ENCODE measurements around the gene CWC27.

The CWC27 gene

DNA sequence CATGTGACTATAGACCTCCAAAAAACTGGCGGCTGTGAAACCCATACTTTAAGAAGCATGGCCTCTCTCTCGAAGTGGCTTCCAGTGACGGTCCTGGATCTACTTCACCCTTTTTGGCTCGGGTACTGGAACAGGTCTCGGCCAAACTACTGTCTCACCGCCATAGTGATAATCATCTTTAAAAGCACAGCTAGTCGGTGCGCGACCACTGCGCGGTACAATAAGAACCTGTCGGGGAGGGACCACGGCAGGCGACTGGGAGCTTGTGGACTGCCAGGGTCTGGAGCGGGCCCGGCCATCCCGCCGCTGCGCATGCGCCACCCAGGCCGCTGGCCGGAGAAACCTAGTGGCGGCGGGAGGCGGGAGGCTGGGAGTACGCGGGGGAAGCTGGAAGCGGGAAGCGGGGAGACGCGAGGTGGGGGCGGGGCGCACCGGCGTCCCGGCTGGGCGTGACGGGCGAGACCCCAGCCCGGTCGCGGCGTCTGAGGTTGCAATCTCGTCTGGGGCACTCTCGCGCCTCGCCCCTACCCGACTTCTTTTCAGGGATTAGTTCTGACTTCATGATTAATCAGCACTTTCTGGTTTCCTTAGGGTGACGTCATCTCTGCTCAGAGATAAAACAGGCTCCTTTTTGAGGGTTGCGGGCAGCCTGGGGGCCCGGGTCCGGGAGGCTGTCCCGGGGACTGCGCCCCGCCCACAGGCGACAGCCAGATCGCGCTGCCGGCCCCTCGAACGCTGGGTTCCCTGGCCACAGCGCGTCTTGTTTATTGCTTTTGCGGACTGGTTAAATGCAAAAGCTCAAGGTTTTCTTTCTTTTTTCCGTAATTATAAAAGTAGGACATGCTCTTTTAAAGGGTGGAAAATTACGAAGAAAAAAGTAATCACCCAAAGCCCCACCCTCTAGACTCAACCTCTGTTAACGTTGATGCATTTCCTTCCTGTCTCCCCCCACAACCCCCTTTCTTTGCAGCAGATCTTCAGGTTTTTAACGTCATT, 266.8 kb downstream of the CWC27 start:
- TF ChIP-seq SP1 (IDR thresholded peaks at IDR 0.05) (no peak), TARDBP (IDR thresholded peaks at IDR 0.05) (no peak), BHLHE40 (IDR thresholded peaks at IDR 0.05; ENCODE audit: borderline replicate concordance) (no peak), L3MBTL2 (conservative IDR thresholded peaks at IDR 0.05) (peak; percentile 83), LEF1 (IDR thresholded peaks at IDR 0.05; ENCODE audit: borderline replicate concordance) (0 out of 2 replicates have a peak, but pooled peaks have one; percentile 51)
- TF ChIP-seq, protein P1, sequence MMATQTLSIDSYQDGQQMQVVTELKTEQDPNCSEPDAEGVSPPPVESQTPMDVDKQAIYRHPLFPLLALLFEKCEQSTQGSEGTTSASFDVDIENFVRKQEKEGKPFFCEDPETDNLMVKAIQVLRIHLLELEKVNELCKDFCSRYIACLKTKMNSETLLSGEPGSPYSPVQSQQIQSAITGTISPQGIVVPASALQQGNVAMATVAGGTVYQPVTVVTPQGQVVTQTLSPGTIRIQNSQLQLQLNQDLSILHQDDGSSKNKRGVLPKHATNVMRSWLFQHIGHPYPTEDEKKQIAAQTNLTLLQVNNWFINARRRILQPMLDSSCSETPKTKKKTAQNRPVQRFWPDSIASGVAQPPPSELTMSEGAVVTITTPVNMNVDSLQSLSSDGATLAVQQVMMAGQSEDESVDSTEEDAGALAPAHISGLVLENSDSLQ (IDR thresholded peaks at IDR 0.05): no peak
- DNase-seq (ENCODE audit: extremely low spot score): peak; percentile 93
- CTCF ChIA-PET: interaction anchor here (0.6 kb wide), 1 partner anchor 759 kb away, joined by 3 read pairs; no protein-coding TSS in a partner anchor
- POLR2A ChIA-PET: interaction anchor here (0.7 to 1.3 kb wide), 8 partner anchors 9 to 446 kb away, joined by 3 to 5 read pairs (median 4); partner anchors contain the start of gene ADAMTS6

DNA sequence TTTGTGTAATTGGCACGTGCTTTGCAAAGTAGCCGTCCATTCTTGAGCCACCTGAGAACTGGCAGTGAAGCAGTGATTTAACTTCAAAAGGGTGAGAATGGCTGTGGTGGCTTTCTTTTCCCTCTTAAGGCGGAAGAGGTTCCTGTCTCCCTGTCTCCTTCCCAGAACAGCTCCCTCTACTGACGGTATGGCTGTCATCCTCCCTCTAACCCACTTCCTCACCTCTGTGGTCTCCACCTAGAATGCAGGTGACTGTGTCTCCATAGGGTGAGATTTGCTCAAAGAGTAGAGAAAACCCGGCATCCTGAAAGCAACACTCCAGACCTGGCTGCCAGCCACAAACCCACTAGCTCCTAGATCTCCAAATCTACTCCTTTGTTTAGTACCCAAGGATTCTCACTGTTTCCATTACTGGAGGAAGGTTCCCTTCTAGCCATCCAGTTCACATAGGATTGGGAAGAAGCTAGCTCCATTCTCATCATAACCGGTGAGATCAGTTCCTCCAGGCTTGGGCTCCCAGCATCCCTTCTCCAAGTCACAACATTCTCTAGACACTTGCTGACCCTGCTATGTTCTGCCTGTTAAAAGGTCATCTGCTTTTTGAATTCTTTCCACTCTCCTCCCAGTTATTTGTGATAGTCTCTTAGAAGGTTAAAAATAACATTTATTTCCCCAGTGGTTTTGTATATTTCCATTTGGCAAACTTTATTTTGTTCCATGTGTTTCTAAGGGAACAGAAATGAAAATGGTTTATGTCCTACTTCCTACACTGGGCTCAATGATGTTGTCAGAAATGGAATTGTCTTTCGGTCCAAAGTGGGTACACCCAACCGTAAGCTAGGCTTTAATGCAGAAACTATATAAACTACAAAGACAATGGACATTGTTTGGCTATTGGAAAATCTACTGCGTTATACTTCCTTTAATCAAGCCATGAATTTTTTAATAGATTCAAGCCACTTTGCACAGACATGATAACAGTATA, 269.4 kb downstream of the CWC27 start:
- POLR2A ChIA-PET: no interaction called here
- DNase-seq (ENCODE audit: extremely low spot score): peak; percentile 59
- CTCF ChIA-PET: interaction anchor here (0.6 to 0.7 kb wide), 2 partner anchors 12 to 443 kb away, joined by 3 read pairs; partner anchors contain the start of gene ADAMTS6
- TF ChIP-seq SUZ12 (IDR thresholded peaks at IDR 0.05) (no peak), SP1 (IDR thresholded peaks at IDR 0.05) (no peak), ARNT (IDR thresholded peaks at IDR 0.05) (no peak), BHLHE40 (IDR thresholded peaks at IDR 0.05; ENCODE audit: borderline replicate concordance) (no peak), HDGF (IDR thresholded peaks at IDR 0.05; ENCODE audit: borderline replicate concordance) (no peak), FOXA1 (IDR thresholded peaks at IDR 0.05) (no peak), FOXK2 (IDR thresholded peaks at IDR 0.05) (no peak)

DNA sequence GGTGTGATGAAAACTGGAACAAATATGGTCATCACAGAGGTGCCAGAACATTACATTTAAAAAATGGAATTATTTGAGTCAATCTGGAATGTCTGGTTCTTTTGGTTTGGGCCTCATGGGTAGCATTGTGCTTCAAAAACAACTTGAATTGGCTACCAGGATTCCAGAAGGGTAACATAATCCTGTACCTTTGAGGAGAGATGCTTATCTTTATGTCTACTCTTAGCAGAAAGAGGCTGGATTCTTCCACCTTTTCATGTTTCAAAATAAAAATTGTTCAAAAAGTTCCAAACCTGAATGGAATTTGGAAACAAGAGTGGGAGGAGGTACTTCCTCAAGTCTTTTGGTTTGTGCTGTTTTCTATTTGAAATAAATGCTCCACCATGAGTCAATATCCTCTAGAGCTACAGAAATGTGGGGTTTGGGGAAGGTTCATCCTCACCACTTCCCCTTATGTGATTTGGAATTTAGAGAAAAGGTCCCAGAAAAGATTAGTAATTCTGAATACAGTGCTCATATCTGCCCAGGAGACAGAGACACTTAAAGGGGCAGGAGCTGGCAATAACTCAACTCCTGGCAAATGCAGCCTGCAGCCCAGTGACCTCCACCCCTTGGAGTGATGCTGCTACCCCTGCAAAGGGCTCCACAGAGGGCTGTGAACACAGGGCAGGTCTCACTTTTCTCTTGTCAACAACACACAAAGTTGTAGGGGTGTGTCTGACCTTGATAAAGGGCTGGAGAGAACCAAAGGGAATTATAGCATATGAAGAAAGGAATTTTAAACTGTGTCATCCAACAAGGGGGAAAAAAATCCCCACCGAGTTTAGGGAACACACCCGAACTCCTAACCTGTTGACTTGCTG, 272.8 kb downstream of the CWC27 start:
- ChIA-PET POLR2A (no interaction called here), CTCF (no interaction called here)

DNA sequence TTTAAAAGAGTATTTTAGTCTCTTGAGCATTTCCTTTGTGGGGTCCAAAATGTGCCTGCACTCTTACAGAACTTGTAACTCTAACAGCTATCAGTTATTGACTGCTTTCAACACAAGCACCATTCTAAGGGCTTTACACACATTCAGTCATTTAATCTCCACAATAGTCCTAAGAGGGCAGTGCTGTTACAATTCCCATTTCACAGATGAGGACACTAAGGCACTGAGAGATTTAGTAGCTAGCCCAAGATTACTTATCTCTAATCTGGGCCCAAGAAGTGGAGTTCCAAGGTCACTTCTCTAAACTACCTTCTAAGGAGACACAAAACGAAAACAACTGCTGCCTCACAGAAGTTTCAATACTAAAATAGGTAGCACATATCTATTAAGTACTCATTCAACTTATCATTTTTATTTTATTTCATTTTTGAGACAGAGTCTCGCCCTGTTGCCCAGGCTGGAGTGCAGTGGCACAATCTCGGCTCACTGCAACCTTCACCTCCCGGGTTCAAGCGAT, 275.2 kb downstream of the CWC27 start:
- ChIA-PET CTCF (no interaction called here), POLR2A (no interaction called here)
- TF ChIP-seq, protein P1 (IDR thresholded peaks at IDR 0.05): no peak
- TF ChIP-seq ELF4 (IDR thresholded peaks at IDR 0.05) (no peak), BHLHE40 (IDR thresholded peaks at IDR 0.05; ENCODE audit: borderline replicate concordance) (no peak), LEF1 (IDR thresholded peaks at IDR 0.05; ENCODE audit: borderline replicate concordance) (no peak), HDGF (IDR thresholded peaks at IDR 0.05; ENCODE audit: borderline replicate concordance) (no peak), FOXA1 (IDR thresholded peaks at IDR 0.05) (no peak), ARNT (IDR thresholded peaks at IDR 0.05) (no peak), FOXM1 (IDR thresholded peaks at IDR 0.05; ENCODE audit: borderline replicate concordance) (no peak), ZNF384 (IDR thresholded peaks at IDR 0.05) (no peak), FOXK2 (IDR thresholded peaks at IDR 0.05) (no peak)
- DNase-seq (ENCODE audit: extremely low spot score): no peak

More for the DNA sequence above, 272.8 kb downstream of the CWC27 start:
- no peak for TF ChIP-seq CTBP1 (IDR thresholded peaks at IDR 0.05; ENCODE audit: borderline replicate concordance)
- TF ChIP-seq FOXA1 (IDR thresholded peaks at IDR 0.05): no peak
- no peak for TF ChIP-seq FOXK2 (IDR thresholded peaks at IDR 0.05)
- TF ChIP-seq, protein P1 (IDR thresholded peaks at IDR 0.05): no peak
- no peak for TF ChIP-seq TARDBP (IDR thresholded peaks at IDR 0.05)
- TF ChIP-seq SP1 (IDR thresholded peaks at IDR 0.05): no peak
- TF ChIP-seq ELF4 (IDR thresholded peaks at IDR 0.05): no peak
- TF ChIP-seq NFRKB (IDR thresholded peaks at IDR 0.05): no peak
- TF ChIP-seq FOXM1 (IDR thresholded peaks at IDR 0.05; ENCODE audit: borderline replicate concordance): no peak
- TF ChIP-seq ARNT (IDR thresholded peaks at IDR 0.05): no peak
- TF ChIP-seq L3MBTL2 (conservative IDR thresholded peaks at IDR 0.05): no peak
- no peak for TF ChIP-seq ZNF384 (IDR thresholded peaks at IDR 0.05)
- no peak for TF ChIP-seq SUZ12 (IDR thresholded peaks at IDR 0.05)
- TF ChIP-seq LEF1 (IDR thresholded peaks at IDR 0.05; ENCODE audit: borderline replicate concordance): no peak
- TF ChIP-seq HDGF (IDR thresholded peaks at IDR 0.05; ENCODE audit: borderline replicate concordance): no peak
- no peak for TF ChIP-seq BHLHE40 (IDR thresholded peaks at IDR 0.05; ENCODE audit: borderline replicate concordance)
- DNase-seq (ENCODE audit: extremely low spot score): no peak

All from HEK293T (cell line).